Superior temporal gyrus (tissue), 1 donor: ENCODE results near the gene FLRT2.

Experiments
- DNase-seq: peaks from one replicate; pipeline ENCODE4 v3.0.0-alpha.2; 2016; ENCODE audit errors: extremely low spot score

The FLRT2 gene

GRCh38 chr14:85529803-85530574 lies at the start of gene FLRT2:
Gene FLRT2, plus strand, starts transcription at chr14:85530144. Its CDS starts 91,371 bp downstream, at chr14:85621515.
- DNase-seq: peak; percentile 68

- DNase-seq: no peak
These were observed 48.5 kb upstream of the FLRT2 start for GRCh38 chr14:85481471-85481870.

GRCh38 chr14:85482552-85482951 lies 47.4 kb upstream of the FLRT2 start:
- no peak for DNase-seq

GRCh38 chr14:85483037-85483436 lies 46.9 kb upstream of the FLRT2 start:
- no peak for DNase-seq

- DNase-seq: no peak
These were observed 46.3 kb upstream of the FLRT2 start for GRCh38 chr14:85483652-85484051.

GRCh38 chr14:85487215-85487614 lies 42.7 kb upstream of the FLRT2 start:
- no peak for DNase-seq

- no peak for DNase-seq
These were observed 28.2 kb upstream of the FLRT2 start for GRCh38 chr14:85501751-85502150.

GRCh38 chr14:85508863-85509262 lies 21.1 kb upstream of the FLRT2 start:
- no peak for DNase-seq

GRCh38 chr14:85512451-85512850 lies 17.5 kb upstream of the FLRT2 start:
- no peak for DNase-seq

- DNase-seq: no peak
These were observed 15.5 kb upstream of the FLRT2 start for GRCh38 chr14:85514487-85514886.

GRCh38 chr14:85516239-85517113 lies 13.5 kb upstream of the FLRT2 start:
- DNase-seq: peak; percentile 55

GRCh38 chr14:85517114-85517688 lies 12.7 kb upstream of the FLRT2 start:
- no peak for DNase-seq

- DNase-seq: no peak
These were observed 10.2 kb upstream of the FLRT2 start for GRCh38 chr14:85519661-85520305.

GRCh38 chr14:85520581-85520980 lies 9.4 kb upstream of the FLRT2 start:
- no peak for DNase-seq

GRCh38 chr14:85523624-85524023 lies 6.3 kb upstream of the FLRT2 start:
- DNase-seq: no peak

- DNase-seq: no peak
These were observed 2.9 kb upstream of the FLRT2 start for GRCh38 chr14:85527006-85527405.

- DNase-seq: no peak
These were observed 2.4 kb upstream of the FLRT2 start for GRCh38 chr14:85527445-85528035.

GRCh38 chr14:85528080-85528896 lies 1.7 kb upstream of the FLRT2 start:
- no peak for DNase-seq

GRCh38 chr14:85528897-85529631 lies 880 bp upstream of the FLRT2 start:
- DNase-seq: peak; percentile 74

GRCh38 chr14:85530626-85531025 lies 682 bp downstream of the FLRT2 start:
- no peak for DNase-seq
